ENCODE measurements around the gene ANO8. TPM values are rescaled to one million over a fixed set of nuclear protein-coding genes. Genes with fewer than 3 reads are reported as not detected.

Gene ANO8
- total RNA-seq, 1 donor from 2014 or later: 6.8 TPM

- DNase-seq: no peak
- no peak overlapping the region for H3K27ac ChIP-seq (replicated peaks)
- H3K4me1 ChIP-seq: peaks cover 22% of the 10 kb centered on the region
- H3K27me3 ChIP-seq (ENCODE audit: low read depth): peaks cover 25% of the 10 kb centered on the region
- TF ChIP-seq CTCF (IDR thresholded peaks at IDR 0.05; ENCODE audit: borderline replicate concordance): no peak
- H3K36me3 ChIP-seq: no peaks in the 10 kb centered on the region
- H3K4me3 ChIP-seq: no peak overlapping the region
- intact Hi-C loops (cut with micrococcal nuclease): no loop called here
- no peaks in the 10 kb centered on the region for H3K9me3 ChIP-seq (replicated peaks)
Measured at GRCh38 chr19:17286263-17286662, 48.4 kb downstream of the ANO8 start.

GRCh38 chr19:17285415-17286135 lies 49.1 kb downstream of the ANO8 start:
- Histone ChIP-seq H3K36me3 (no peaks in the 10 kb centered on the region), H3K4me3 (no peak overlapping the region), H3K9me3 (replicated peaks) (no peaks in the 10 kb centered on the region), H3K27ac (replicated peaks) (no peak overlapping the region), H3K4me1 (peaks cover 24% of the 10 kb centered on the region), H3K27me3 (ENCODE audit: low read depth) (peaks cover 31% of the 10 kb centered on the region)
- DNase-seq: no peak
- no peak for TF ChIP-seq CTCF (IDR thresholded peaks at IDR 0.05; ENCODE audit: borderline replicate concordance)
- intact Hi-C loops (cut with micrococcal nuclease): no loop called here

GRCh38 chr19:17283504-17283996 lies 51.1 kb downstream of the ANO8 start:
- H3K9me3 ChIP-seq (replicated peaks): no peaks in the 10 kb centered on the region
- no peak for DNase-seq
- peaks cover 4% of the 10 kb centered on the region for H3K36me3 ChIP-seq
- peaks cover 18% of the 10 kb centered on the region for H3K4me1 ChIP-seq
- peaks cover 31% of the 10 kb centered on the region for H3K27me3 ChIP-seq (ENCODE audit: low read depth)
- no peak for TF ChIP-seq CTCF (IDR thresholded peaks at IDR 0.05; ENCODE audit: borderline replicate concordance)
- H3K27ac ChIP-seq (replicated peaks): no peak overlapping the region
- H3K4me3 ChIP-seq: no peak overlapping the region
- intact Hi-C loops (cut with micrococcal nuclease): loop anchor here (5.0 kb wide), 1 partner anchor 216 kb away; no protein-coding TSS in a partner anchor

GRCh38 chr19:17282488-17283125 lies 52.0 kb downstream of the ANO8 start:
- peak; percentile 95 for TF ChIP-seq CTCF (IDR thresholded peaks at IDR 0.05; ENCODE audit: borderline replicate concordance)
- H3K4me3 ChIP-seq: peak overlapping the region; percentile 61
- peak; percentile 81 for DNase-seq
- H3K36me3 ChIP-seq: peaks cover 13% of the 10 kb centered on the region
- no peaks in the 10 kb centered on the region for H3K9me3 ChIP-seq (replicated peaks)
- intact Hi-C loops (cut with micrococcal nuclease): loop anchor here (5.0 kb wide), 1 partner anchor 215 kb away; no protein-coding TSS in a partner anchor
- H3K4me1 ChIP-seq: peaks cover 18% of the 10 kb centered on the region
- peaks cover 31% of the 10 kb centered on the region for H3K27me3 ChIP-seq (ENCODE audit: low read depth)
- H3K27ac ChIP-seq (replicated peaks): no peak overlapping the region

GRCh38 chr19:17281391-17282304 lies 53.0 kb downstream of the ANO8 start, which contains the start of gene ANKLE1:
ANKLE1 (plus strand) TSS chr19:17281901; CDS start chr19:17281921, 20 bp downstream.
- TF ChIP-seq CTCF (IDR thresholded peaks at IDR 0.05; ENCODE audit: borderline replicate concordance): no peak
- peak; percentile 27 for DNase-seq
- intact Hi-C loops (cut with micrococcal nuclease): loop anchor here (5.0 kb wide), 1 partner anchor 214 kb away; no protein-coding TSS in a partner anchor

More at GRCh38 chr19:17281391-17282304, 53.0 kb downstream of the ANO8 start, which contains the start of gene ANKLE1:
- Histone ChIP-seq H3K4me1 (peaks cover 18% of the 10 kb centered on the region), H3K36me3 (peaks cover 23% of the 10 kb centered on the region), H3K9me3 (replicated peaks) (no peaks in the 10 kb centered on the region), H3K27me3 (ENCODE audit: low read depth) (peaks cover 31% of the 10 kb centered on the region), H3K27ac (replicated peaks) (no peak within 1 kb of the TSS), H3K4me3 (peak within 1 kb of the TSS; percentile 61)
